GM12892 (cell line): ENCODE results near the gene SLC22A5.
"Not testable (repeated sequence)": the region's sequence is repeated elsewhere in the genome, so short reads cannot be mapped to it uniquely, and the experiment has no call there.

Experiments used
- DNase-seq: peaks from one replicate; pipeline ENCODE4 v3.0.0; 2011; ENCODE audit not compliant: insufficient read length
- FAIRE-seq: peaks from 2 replicates; lab custom pipeline; 2011; peaks lifted over from hg19 to GRCh38; lab: Jason Lieb, UNC
- POLR2A ChIP-seq: IDR thresholded peaks from 2 replicates; pipeline ENCODE4 v1.6.1; 2011; ENCODE audit warnings: low read depth, low read length, control low read depth
- POLR2AphosphoS5 ChIP-seq: IDR thresholded peaks from 2 replicates; pipeline ENCODE4 v1.6.1; 2011; ENCODE audit warnings: low read depth, low read length, control low read depth
- TAF1 ChIP-seq: IDR thresholded peaks from 2 replicates; pipeline ENCODE4 v1.6.1; 2011; ENCODE audit warnings: low read depth, mild to moderate bottlenecking, control low read depth, low read length, borderline replicate concordance

Gene SLC22A5

DNA sequence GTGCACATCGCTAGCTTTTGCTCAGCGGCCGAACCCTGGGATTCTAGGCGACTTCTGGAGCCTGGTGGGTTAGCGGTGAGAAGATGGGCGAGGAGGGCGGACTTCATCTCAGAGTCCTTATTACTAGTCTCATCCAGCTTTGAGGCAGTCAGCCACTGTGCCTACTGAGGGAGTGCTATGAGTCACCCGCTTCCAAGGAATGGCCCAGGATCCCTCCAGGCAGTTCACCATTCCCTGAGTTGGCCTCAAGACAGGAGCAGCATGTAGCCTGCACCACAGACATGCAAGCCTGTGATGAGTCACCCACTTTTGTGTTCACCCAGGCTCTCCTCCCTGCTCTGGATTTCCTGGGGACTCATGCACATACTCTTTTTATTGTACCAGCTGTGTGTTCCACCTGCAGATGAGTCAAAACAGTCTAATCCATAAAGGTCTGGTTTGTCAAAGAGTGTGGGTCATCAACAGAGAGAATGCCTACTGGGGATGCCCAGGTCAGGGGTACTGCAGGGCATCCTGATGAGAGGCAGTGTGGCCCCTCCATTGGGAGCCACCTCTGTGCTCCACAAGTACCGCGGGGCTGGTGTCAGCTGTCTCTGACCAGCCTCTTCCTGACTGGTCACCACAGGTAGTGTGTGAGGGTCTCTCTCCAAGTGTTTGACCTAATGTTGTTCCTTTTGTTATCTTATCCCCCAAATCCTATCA is 20.2 kb downstream of the SLC22A5 start:
- FAIRE-seq, result no peak
- DNase-seq, result no peak
- TF ChIP-seq POLR2AphosphoS5 (no peak), POLR2A (no peak), TAF1 (no peak)

DNA sequence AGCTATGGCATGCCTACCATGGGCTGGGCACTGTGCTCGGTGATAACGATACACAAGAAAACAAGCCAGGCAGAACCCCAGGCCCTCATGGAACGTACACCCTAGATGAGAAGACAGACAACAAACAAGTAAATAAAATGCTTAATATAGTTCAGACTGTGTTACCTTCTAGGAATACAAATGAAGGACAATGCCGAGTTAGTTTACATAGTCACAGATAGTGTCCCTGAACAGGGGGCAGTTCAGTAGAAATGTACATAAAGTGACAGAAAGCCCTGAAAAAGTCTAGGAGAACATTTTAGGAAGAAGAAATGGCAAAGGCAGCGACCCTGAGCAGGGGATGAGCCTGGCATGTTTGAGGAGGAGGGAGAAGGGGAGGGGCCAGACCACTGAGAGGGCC is 21.7 kb downstream of the SLC22A5 start:
- DNase-seq (no peak), FAIRE-seq (peak; percentile 21)
- TF ChIP-seq POLR2A (no peak), POLR2AphosphoS5 (no peak), TAF1 (no peak)

DNA sequence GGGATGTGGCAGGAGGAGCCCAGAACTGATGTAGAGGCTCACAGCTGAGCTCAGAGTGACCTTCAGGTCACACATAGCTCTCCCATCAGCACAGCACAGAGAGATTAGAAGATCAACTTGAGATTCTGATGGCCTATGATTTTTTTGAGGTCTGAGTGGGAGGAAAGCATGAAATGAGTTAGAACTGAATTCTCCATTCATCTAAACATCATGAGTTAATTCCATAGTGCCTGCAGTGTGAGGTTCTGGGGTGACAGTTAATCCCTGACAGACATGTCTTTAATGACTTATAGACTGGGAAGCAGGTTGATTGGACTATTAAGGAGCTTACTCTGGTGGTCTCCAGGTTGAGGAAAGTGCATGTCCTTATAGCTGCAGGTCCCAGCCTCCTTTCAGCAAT is 22.4 kb downstream of the SLC22A5 start:
- FAIRE-seq (no peak), DNase-seq (no peak)
- no peak for TF ChIP-seq POLR2A
- TF ChIP-seq TAF1, result no peak
- no peak for TF ChIP-seq POLR2AphosphoS5

GRCh38 chr5:132392411-132392810 is 22.9 kb downstream of the SLC22A5 start:
- FAIRE-seq, result no peak
- no peak for DNase-seq
- TF ChIP-seq POLR2AphosphoS5, result no peak
- TF ChIP-seq TAF1, result no peak
- no peak for TF ChIP-seq POLR2A

- FAIRE-seq, result no peak
- DNase-seq, result no peak
- TF ChIP-seq POLR2AphosphoS5, result no peak
- no peak for TF ChIP-seq POLR2A
- no peak for TF ChIP-seq TAF1
Measured at GRCh38 chr5:132392978-132393825, 23.7 kb downstream of the SLC22A5 start.

DNA sequence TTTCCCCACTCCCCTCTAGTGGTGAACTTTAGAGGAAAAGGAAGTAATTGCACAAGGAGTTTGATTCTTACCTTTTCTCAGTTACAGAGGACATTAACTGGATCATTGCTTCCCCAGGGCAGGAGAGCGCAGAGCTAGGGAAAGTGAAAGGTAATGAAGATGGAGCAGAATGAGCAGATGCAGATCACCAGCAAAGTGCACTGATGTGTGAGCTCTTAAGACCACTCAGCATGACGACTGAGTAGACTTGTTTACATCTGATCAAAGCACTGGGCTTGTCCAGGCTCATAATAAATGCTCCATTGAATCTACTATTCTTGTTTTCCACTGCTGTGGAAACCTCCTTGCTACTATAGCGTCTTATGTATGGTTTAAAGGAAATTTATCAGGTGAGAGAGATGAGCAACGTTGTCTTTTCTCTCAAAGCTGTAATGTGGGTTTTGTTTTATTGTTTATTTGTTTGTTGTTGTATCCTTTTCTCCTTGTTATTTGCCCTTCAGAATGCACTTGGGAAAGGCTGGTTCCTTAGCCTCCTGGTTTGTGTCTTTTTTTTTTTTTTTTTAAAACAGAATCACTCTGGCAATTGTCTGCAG is 25.3 kb downstream of the SLC22A5 start:
- FAIRE-seq (no peak), DNase-seq (no peak)
- TF ChIP-seq TAF1 (no peak), POLR2AphosphoS5 (no peak), POLR2A (no peak)

GRCh38 chr5:132396589-132397031 is 27.1 kb downstream of the SLC22A5 start:
- TF ChIP-seq TAF1, result no peak
- TF ChIP-seq POLR2AphosphoS5, result no peak
- TF ChIP-seq POLR2A, result no peak
- FAIRE-seq (no peak), DNase-seq (no peak)

DNA sequence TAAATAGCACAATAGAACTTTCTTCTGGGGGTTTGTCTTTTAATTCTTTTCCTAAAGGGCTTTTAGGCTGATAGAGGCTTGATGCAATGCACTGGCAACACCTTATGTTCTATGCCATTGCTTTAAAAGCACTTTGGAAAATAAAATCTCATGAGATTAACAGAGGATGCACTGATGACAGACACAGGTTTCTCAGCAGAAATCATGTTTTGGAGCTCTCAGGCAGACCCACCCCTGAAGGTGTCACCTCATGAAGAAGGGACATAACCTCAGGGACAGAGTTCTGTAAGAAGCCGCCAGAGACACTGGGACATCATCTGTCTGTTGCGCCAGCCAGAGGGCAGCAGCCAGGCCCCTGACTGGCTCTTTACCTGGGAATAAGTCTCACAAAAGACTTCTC is 27.7 kb downstream of the SLC22A5 start:
- no peak for FAIRE-seq
- TF ChIP-seq POLR2A (no peak), TAF1 (no peak), POLR2AphosphoS5 (no peak)

DNA sequence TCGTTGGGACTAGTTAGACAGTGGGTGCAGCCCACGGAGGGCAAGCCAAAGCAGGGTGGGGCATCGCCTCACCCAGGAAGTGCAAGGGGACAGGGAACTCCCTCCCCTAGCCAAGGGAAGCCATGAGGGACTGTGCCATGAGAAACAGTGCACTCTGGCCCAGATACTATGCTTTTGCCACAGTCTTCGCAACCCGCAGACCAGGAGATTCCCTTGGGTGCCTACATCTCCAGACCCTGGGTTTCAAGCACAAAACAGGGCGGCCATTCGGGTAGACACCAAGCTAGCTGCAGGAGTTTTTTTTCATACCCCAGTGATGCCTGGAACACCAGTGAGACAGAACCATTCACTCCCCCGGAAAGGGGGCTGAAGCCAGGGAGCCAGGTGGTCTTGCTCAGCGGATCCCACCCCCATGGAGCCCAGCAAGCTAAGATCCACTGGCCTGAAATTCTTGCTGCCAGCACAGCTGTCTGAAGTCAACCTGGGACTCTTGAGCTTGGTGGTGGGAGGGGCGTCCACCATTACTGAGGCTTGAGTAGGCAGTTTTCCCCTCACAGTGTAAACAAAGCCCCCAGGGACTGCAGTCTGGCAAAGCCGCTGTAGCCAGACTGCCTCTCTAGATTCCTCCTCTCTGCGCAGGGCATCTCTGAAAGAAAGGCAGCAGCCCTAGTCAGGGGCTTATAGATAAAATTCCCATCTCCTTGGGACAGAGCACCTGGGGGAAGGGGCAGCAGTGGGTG is 28.6 kb downstream of the SLC22A5 start:
- DNase-seq, FAIRE-seq: not testable (repeated sequence)

More for the DNA sequence above, 27.7 kb downstream of the SLC22A5 start:
- no peak for DNase-seq

- not testable (repeated sequence) for DNase-seq, FAIRE-seq
Measured at GRCh38 chr5:132404041-132404440, 34.5 kb downstream of the SLC22A5 start.

GRCh38 chr5:132405646-132406045 is 36.1 kb downstream of the SLC22A5 start:
- TF ChIP-seq POLR2A (no peak), TAF1 (no peak), POLR2AphosphoS5 (no peak)
- DNase-seq, result no peak
- no peak for FAIRE-seq
